GM19467 (cell line): ENCODE data around the gene BANK1.

Experiments used
- ATAC-seq: cut with Tn5 transposase; IDR thresholded peaks from one replicate; pipeline ENCODE4 v1.9.1; 2021; ENCODE audit warnings: mild to moderate bottlenecking, moderate library complexity; ENCODE audit not compliant: unreplicated experiment

Gene BANK1

DNA sequence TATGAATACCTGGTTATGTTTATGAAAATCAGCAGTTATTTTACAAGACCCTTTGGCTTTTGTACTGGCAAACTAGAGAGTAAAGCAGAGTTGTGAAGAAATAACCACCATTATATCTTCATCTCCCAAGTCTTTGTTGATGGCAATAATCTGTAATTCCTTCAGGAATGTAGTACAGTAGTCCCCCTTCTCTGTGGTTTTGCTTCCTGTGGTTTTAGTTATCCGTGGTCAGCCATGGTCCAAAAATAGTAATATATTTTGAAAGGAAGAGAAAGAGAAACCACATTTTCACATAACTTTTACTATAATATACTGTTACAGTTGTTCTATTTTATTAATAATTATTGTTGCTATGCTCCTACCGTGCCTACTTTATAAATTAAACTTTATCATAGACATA lies 27.8 kb downstream of the BANK1 start:
- ATAC-seq = no peak

DNA sequence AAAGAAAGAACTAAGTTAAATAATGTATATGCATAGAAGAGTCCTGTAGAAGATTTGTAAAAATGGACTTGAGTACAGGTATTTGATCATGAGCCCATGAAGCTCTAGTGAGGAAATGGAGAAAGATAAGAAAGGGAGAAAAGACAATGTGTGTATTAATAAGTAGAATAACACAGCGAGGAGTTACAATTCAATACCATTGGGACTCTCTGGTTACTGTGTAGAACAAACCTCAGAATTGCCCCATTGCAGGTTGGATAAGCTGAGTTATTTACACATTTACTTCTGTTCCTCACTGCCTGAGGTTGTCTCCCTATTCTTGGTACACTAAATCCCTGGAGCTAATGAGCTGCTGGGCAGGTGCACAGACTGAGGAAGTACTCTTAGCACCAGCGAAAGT lies 33.3 kb downstream of the BANK1 start:
- ATAC-seq = no peak

DNA sequence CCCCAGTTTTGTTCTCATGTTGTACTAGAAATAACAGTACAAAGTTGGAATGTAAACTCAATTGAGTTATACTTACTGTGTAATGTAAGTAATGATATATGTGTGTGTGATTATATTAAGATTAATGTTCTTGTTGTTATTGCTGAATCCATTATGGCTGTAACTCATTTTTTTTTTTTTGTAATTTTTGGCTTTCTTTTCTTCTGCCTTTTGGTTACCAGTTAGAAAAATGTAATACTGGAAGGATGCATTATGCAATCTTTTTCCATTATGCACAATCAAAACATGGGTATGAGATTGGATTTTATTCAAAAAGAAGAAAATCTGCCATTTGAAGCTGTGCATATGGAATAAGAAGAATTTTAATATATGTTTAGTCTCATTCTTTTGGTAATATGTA lies 34.0 kb downstream of the BANK1 start:
- no peak for ATAC-seq

DNA sequence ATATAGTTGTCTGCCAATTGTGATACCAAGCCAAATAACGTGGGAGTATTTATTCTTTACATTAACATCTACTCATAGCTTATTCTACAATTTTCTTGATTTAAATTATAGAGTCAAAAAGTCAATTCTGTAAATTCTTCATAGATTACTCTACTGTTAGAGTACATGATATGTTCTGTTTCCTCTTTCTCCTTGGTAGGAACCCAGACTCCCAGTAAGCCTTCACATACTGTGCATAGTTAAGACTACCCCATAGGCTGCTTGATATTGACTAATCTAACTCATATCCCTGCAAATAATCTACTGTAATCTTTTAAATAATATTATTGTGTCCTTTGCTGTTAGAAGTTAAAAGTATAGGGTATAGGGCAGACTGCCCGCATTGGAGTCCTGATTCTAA lies 35.4 kb downstream of the BANK1 start:
- no peak for ATAC-seq

DNA sequence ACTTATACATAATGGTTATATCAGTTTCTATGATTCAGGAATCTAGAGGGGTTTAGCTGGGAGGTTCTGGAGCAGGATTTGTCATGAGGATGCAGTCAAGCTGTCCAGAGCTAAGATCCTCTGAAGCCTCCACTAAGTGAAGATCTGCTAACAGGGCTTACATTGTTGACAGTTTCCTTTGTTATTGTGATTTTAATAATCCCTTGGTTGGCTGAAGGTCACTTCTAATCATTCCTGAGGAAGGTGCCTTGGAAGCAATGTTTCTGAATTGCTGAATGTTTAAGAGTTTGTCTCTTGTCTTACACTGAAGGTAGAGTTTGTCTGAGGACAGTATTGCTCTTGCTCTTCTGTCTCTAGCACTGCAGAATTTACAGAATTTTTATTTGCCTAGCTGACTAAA lies 41.3 kb downstream of the BANK1 start:
- ATAC-seq = no peak

DNA sequence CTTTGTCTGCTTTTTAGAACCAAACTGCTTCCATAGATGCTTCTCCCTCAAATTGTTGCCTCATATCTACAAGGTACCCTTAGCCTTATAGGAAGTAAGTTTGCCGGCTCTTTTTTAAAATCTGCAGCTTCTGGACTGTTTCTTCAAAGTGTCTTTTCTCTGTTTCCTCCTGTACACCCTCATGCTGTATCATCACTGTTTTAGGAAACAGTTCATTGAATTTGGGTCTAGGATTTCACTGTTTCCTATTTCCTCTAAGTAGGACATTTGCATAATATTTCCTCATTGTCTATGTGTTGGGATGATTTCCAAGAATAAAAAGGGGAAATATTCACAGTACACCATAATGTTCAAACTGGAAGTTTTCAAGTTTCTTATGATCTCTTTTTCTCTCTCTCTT lies 43.0 kb downstream of the BANK1 start:
- ATAC-seq = no peak

DNA sequence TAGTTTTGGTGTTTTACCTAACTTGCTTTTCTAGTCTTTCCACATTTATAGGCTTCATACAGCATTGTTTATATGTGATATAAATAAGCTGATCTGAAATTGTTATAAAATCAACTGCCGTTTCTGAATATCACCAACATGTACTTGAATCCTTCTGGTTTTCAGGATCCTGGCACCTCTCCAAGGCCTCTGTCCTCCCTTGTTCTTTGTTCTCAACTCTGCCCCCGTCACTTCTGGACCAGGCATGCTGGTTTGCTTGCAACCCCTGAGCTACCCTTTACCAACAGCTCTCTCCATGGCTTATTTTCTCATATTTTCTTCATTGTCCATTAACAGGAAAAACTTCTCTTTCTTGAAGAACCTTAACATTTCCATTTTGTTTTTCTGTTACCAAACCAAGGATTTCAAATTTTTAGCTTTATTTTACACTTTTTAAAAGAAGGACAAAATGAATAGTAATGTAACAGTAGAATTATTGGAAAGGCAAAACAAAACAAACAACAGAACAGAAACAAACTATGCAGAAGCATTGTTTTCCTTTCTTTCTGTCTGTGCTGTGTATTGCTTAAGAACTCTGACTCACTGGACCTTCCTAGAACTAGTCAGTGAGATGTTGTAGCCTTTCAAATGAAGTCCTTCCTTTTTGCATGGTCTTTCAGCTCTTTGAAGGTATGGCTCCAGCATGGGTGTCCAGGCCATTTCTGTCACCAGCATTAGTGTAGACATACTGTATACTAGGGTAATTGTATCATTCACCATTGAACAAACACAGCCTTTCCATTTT lies 44.8 kb downstream of the BANK1 start:
- no peak for ATAC-seq

DNA sequence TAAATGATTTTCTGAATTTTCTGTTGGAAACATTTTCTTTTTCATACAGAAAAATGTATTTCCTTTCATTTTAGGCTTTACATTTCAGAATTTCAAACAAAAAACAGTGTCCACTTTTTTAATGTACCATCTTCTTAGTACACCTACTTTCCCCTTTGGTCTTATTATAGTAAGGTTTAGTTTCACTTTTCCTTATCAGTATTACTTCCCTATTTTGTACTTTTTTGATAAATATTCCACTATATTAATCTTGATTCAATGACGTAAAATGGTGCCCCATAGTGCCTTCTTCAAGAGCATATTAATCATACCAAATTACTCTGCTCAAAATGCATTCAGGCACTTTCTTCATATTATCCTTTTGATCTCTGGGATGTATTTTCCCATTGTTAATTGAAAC lies 52.5 kb downstream of the BANK1 start:
- ATAC-seq = no peak

DNA sequence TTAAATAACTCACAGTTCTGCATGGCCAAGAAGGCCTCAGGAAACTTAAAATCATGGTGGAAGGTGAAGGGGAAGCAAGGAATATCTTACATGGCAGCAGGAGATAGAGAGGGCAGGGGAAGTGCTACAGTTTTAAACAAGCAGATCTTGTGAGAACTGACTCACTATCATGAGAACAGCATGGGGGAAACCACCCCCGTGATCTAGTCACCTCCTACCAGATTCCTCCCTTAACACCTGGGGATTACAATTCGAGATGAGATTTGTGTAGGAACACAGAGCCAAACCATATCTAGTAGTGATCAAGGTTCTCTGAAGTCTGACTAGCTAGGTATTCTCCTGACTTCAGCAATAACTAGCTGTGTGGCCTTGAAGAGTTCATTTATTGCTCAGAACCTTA lies 56.0 kb downstream of the BANK1 start:
- ATAC-seq = no peak

DNA sequence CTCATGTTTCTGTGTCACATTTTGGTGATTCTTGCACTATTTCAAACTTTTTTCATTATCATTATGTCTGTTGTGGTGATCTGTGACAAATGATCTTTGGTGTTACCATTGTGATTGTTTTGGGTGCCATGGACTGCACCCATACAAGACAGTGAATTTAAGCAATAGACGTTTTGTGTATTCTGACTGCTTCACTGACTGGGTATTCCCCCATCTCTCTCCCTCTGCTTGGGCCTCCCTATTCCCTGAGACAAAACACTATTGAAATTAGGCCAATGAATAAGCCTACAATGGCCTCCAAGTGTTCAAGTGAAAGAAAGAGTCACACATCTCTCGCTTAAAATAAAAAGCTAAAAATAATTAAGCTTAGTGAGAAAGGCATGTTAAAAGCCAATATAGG lies 60.2 kb downstream of the BANK1 start:
- ATAC-seq = no peak

DNA sequence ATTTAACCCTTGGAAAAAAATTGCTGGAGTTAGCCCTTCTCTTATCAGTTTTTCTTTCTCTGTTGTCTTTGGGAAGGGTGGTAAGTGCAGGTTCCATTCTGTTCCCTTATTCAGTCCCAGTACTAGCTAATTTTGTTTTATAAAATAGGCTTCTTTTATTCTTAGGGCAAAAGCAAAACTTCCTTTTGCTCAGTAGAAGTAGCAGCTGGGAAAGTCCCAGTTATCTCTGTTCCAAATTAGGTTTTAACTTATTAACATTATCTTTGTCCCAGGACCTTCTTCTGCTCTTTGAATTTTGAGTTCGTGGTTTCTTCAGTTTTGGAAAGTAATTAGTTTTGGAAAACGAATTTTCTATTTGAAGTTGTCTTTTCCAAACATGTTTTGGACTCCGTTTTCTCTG lies 61.1 kb downstream of the BANK1 start:
- no peak for ATAC-seq

DNA sequence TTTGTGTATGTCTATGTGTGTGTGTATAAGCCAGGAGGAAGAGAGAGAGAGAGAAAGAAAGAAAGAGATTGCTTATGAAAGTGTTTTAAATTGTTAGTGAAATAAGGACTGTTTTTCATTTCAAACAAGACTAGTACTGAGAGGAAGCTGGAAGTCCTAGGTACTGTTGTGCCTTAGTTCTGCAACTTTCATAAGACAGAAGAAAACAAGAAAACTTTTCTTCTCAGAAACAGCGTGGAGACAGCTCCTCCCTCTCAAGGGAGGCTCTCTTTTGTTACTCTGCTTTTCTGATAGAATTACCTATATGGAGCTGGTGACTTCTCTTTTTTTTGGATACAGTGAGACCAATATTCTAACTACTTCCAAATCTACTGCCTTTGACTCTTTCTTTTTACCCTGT lies 62.5 kb downstream of the BANK1 start:
- peak; percentile 54 for ATAC-seq

DNA sequence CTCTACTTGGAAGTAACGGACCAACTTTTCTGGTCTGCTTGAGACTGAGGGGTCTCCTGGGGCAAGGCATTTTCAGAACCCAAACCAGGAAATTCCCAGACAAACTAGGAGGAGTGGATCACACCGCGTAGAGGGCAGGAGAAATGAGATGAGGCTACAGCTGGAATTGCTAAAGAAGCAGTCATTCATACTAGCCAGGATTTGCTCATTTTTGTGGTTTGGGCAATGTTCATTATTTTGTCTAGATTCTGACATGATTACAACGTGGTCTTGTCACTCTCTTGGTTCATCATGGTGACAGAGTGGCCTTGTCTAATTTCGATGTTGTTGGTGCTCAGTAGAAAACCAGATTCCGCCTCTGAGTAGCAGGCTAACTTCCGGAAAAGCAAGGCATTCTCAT lies 63.2 kb downstream of the BANK1 start:
- no peak for ATAC-seq

DNA sequence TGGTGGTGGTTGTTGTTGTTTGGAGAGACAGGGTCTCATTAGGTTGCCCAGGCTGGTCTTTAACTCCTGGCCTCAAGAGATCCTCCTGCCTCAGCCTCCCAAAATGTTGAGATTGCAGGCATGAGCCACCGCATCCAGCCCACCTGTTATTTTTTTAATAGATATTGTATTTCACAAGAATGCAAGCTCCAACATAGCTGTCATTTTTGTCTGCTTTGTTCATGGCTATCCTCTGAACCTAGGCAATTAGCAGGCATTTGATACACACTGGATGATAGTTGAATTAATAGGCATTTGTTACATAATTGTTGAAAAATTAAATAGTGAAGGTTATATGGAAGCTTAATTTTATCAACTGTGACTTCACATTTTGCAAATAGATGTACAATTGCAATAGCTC lies 64.7 kb downstream of the BANK1 start:
- ATAC-seq = no peak

DNA sequence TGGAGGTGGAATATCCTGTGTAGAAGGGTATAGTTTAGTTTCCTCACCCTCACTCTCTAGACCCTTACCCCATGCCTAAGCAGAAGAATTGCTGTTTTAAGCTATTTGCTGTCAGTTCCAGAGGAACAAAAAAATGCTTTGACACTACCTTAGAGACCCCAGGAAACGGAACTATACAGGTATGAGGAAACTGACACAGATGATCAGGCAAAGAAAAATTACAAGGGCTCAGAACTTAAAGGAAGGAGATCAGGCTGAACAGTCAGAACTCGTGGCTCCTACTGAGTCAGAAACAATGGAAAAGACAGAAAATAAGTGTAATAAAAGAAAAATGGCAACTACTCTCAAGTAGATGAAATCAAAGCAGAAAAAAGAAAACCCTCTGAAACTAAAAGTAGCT lies 65.6 kb downstream of the BANK1 start:
- no peak for ATAC-seq

DNA sequence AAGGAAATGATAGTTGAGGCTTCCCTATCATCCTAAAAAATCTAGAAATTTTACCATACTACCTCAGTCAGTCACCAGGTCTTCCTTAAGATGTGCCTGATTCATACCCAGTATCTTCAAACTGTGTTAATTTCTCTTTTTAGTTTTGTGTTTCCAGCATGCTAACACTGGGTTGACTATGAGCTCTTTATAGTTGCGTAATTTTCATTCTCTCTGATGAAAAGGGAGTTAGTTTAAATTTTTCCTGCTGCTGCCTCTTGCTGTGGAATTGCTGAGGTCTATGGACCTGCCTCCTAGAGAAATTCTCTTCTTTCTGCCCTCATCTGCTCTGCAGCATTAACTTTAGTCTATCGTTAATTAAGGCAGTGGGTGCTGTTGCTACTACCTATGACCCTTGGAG lies 66.6 kb downstream of the BANK1 start:
- no peak for ATAC-seq

DNA sequence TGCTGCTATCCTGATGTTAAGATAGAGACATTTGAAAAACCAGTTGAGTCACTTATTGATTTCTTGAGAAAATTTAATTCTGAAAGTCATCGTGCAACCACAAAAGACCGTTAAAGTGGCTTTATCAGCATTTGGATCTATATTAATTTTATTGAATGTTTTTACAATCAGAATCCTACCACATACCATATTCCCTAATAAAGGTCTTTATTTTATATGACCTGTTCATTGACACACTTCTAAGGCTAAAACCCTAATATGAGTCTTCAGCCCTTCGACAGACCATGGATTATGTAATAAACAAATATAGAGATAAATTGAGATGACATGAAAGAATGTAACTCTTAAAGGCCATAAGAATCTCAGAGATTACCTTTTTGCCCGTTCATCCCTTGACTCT lies 68.1 kb downstream of the BANK1 start:
- ATAC-seq = no peak

DNA sequence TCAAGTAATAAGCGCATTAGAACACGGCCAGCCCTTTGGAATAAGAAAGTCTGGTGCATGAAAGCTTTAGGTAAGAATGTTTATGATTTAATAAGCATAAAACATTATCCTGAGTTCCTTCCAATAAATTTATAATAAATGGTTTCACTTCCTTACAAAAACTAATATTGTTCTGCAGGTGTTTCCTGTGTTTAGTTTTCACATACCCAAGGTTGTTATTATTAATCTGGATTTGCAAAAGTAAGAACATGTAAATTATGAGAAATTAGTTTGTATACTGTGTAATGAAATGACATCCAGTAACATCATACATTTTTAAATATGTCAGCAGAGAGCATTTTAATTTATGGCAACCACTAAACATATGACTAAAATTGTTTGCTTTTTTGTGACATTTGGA lies 72.1 kb downstream of the BANK1 start:
- ATAC-seq = no peak

DNA sequence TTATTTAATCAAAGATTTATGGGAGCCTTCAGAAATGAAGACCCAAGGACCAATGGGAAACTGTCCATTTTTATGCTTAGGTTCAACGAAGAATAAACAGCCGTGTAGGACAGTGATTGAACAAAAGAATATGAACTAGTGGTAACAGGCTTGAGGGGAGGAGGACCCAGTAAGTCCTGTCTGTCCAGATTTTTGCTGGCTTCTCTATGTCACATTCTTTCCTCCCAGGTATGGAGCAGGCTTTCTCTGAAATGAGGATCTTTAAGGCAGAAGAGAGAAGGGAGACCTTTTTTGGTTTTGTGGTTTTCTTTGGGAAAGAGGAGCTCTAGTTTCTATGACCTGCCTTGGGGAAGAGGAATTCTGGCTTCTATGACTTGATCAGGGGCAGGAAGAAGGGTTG lies 74.1 kb downstream of the BANK1 start:
- ATAC-seq = no peak

DNA sequence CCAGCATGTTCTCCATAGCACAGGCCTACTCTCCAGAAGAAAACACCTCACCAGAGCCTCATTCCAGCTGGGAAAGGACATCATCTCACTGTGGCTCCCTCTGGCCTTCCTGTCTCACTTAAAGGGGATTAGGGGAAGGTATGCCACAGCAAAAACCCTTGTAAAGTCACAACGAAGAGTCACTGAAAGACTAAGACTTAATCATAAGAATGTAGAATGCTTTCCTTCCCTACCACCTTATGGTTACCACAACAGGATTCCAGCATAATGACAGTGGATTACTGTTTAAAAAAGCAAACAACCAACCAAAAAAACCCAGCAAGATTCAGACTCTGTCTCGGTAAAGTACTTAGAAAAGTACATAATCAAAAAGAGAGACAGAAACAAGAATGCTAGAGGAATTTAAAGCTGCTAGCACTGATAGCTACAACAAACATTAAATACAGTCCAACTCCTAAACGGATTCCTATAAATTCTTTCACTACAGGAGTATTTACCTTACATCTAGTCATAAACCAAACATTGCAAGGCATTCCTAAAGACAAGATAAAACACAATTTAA lies 75.1 kb downstream of the BANK1 start:
- ATAC-seq = no peak

DNA sequence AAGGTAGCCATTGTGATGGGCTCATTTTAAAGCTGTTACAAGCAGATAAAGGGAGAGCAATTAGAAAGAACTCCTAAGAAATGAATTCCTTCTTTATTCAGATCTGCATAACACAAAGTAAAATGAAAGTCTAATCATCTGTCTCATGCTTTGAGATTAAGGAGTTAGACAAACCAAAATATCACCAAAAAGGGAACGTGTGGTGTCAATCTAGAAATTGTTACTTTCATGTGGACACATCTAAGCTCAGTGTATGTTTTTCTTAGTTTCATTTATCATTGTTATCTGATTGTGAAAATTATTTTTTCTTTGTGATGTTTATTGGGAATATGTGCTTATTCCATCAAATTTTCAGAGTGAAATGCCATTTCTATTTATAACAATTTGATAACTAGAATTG lies 80.3 kb downstream of the BANK1 start:
- no peak for ATAC-seq

DNA sequence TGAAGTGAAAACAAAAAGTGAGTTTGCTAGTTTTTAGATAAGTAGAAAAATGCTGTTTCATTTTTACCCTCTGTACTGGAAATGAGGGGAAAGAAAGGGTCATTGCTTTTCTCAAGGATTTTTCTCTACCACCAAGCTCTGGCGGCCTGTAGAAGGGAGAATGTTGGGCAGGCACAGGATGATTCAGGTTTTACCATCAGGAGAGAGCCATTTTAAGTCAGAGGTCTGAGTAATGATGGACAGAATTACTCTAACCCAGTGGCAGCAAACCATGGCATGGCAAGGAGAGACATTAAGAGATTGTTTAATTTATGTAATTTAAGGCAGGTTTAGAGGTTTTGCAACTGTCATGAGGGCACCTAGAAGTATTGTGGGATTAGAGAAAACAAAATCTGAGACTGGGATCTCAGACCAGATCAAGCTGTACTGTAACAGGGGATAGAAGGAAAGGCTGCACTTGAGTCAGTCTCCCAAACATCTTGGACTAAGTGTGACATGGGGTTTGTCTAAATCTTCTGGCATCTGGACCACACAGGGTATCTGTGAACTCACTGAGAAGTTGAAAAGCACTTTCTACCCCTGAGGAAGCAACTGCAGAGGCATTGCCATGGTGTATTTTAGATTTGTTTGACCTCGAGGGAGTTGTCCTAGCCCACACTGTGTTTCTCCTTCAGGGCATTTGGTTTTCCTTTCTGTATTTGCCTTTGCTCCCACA lies 81.6 kb downstream of the BANK1 start:
- ATAC-seq = no peak
